GM18511 (cell line): ENCODE measurements around the gene PACRG.
"Not testable (repeated sequence)": the region's sequence is repeated elsewhere in the genome, so short reads cannot be mapped to it uniquely, and the experiment has no call there.

ENCODE experiments used
- ATAC-seq: cut with Tn5 transposase; IDR thresholded peaks from one replicate; pipeline ENCODE4 v1.9.1; 2021; ENCODE audit warnings: mild to moderate bottlenecking, moderate library complexity; ENCODE audit not compliant: unreplicated experiment

Gene PACRG

GRCh38 chr6:163298079-163298830 is 570.5 kb downstream of the PACRG start:
- no peak for ATAC-seq

DNA sequence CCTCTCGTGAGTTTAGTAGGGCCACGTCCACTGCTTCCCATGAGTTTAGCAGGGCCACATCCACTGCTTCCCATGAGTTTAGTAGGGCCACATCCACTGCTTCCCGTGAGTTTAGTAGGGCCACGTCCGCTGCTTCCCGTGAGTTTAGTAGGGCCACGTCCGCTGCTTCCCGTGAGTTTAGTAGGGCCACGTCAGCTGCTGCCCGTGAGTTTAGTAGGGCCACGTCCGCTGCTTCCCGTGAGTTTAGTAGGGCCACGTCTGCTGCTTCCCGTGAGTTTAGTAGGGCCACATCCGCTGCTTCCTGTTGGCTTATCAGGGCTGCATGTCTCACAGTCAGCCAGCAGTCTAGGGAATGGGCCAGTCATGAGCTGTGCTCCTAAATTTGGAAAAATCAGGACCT is 573.1 kb downstream of the PACRG start:
- ATAC-seq: no peak

DNA sequence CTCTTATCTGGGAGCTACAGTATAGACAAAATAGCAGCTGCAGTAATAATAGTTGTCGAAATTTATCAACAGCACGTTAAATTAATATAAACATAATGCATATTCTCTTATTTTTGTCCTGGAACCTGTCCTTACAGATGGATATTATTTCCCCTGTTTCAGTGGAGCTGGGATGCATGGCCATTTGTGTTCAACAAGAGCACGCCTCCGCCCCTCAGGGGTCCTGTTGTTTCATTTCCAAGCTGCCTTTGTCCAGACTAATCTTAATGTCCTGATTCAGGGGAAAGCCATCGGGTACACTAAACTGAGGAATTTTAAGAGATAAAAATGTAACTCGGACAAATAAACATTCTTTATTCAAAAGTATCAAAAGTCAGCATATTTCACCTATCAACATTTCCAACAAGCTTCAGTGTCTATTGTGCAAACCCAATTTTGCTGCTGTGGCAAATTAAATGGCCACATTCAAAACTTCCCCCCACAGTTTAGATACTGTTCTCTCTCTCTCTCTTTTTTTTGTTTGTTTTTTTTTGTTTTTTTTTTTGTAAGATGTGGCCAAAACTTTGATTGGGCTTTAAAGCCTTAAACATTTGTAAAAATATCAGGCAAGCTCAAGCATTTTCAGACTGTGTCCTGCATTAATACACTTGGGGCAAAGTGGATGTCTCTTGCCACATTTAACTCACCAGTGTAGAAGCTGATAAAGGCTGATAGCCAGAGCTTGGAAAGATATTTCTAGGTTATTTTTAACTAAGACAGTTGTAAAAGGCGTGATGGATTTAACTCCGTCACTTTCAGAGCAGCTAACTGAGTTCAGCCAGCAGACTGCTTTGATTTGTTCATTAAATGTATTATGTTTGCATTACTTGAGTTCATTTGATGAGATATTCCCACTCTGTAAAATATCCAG is 574.2 kb downstream of the PACRG start:
- ATAC-seq: no peak

GRCh38 chr6:163302747-163303146 is 575.0 kb downstream of the PACRG start:
- ATAC-seq: no peak

DNA sequence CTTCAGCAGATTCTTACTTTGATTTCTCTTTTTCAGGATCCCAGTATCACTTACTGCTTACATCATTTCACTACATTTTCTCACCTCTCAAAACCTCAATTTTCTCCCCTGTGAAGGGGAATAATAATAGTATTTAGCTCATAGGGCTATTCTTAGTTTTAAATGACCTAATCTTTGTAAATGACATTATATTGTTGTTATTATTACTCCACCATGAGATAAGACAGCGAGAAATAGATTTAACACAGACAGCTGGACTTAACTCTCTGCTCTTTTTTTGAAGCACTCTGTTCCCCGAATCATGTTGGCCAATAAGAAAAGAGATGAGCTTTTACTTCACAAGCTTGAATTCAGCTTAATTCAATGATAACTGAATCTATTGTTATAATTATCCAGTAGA is 578.2 kb downstream of the PACRG start:
- no peak for ATAC-seq

DNA sequence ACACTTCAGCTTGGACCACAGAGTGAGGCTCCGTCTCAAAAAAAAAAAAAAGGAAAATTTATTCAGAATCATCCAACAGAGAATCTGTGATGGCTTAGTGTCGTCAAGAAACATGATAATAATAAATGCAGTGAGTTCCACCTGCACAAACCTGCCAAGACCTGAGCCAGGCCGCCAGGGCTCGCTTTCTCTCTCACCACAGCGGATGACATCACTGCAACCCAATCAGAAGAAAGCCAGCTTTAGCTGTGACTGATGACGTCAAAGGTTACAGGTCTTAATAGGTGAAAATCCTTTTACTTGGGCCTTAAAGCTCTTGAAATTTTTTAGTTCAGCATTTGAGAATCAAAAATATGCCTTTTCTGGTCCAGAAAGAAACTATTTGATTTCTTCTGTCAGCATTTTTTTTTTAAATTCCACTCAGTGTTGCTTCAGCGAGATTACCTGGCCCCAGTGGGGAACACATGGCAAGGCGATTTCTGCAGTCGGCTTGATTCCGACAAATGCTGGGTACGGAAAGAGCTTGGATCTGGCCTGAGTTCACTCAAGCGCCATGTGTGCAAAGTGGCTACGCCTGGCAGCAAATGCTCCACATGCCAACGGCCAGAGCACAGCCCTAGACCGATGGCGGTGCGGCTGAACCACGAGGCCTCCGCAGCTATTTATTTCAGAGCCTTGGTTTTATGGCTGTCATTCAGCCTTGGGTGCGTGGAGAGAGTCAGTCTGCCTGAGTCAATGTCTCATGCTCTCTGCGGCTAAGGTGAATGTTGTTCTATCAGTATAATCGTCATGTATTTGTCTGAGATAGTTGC is 581.1 kb downstream of the PACRG start:
- no peak for ATAC-seq

GRCh38 chr6:163309491-163310026 is 581.8 kb downstream of the PACRG start:
- no peak for ATAC-seq

GRCh38 chr6:163310096-163310972 is 582.6 kb downstream of the PACRG start:
- no peak for ATAC-seq

- no peak for ATAC-seq
These were observed 583.2 kb downstream of the PACRG start for GRCh38 chr6:163310973-163311383.

DNA sequence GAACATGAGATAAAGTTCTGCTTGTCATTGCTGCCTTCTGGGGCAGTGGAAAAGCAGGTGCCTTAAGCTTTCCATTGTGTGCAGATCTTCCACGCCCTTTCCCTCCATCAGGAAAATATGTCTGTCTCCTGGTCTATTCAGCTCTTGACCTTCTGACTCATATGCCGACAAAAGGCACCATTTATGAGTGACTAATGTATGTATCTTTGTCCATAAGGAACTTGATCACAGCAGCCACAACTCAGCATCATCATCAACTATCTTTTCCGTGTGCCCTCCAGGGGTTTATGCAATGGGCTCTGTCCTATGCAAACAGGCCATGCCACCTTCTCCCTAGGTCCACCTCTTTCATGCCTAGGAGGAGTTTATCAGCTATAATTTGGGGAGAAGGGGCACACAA is 584.1 kb downstream of the PACRG start:
- ATAC-seq: no peak

DNA sequence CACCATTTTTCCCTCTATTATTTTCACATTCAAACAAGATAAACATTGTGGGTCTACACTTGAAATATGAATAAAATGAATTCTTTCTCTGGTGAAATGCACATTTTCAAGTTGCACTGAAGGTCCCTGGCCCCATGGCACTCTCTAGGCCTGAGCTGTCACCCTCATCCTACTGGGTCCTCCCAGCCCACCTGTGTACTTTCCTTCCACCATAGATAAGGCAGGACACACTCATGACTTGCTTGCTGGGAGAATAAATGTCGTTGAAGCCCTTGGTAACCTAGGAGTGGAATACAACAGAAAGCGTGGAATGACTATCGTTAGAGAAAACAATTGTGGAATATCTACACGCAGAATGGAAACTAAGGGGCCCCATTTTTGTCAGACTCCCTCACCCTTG is 585.8 kb downstream of the PACRG start:
- ATAC-seq: no peak

DNA sequence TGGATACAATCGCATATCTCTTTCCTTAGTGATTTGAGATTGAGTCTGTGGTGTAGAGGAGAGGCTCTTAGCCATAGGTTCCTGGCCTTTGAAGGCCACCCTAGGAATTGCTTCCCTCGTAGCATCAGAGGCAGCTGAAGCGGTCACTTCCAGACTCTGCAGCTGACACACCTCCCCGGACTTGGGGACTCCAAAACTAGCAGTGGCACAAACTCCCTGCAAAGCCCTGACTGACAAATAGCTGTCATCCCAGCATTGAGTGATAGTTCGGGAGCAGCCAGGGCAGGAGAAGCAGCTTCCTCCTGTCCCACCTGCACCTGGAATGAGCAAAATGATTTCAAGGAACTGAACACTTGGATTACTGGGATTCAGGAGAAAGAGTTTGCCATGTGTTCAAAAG is 586.2 kb downstream of the PACRG start:
- no peak for ATAC-seq

DNA sequence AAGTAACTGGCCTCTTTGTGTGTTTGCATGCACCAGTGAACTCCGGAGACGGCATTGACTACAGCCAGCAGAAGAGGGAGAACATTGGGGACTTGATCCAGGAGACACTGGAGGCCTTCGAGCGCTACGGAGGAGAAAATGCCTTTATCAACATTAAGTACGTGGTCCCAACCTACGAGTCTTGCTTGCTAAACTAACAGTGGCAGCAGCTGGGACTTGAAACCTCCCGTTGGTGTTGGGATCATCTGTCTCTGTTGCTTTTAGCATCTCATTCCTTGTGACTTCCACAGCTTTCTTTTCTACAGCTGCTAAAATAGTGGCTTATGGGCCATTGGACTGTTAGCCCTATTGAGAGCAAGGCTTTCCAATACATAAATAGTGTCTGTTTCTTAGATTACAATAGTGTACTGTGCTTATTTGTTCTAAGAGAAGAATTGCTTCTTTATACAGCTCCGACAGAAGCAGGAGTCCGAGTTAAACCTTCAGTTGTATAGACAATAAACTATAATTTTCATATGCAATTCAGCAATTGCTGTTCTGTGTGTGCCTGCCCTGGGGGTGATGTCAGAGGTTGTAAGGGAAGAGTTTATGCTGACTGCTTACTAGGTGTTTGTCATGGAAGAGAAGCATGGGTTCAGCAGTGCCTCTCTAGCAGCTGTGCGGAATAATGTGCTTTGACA is 587.2 kb downstream of the PACRG start:
- no peak for ATAC-seq

GRCh38 chr6:163316866-163317495 is 589.2 kb downstream of the PACRG start:
- ATAC-seq: not testable (repeated sequence)

GRCh38 chr6:163318071-163318786 is 590.5 kb downstream of the PACRG start:
- ATAC-seq: no peak

DNA sequence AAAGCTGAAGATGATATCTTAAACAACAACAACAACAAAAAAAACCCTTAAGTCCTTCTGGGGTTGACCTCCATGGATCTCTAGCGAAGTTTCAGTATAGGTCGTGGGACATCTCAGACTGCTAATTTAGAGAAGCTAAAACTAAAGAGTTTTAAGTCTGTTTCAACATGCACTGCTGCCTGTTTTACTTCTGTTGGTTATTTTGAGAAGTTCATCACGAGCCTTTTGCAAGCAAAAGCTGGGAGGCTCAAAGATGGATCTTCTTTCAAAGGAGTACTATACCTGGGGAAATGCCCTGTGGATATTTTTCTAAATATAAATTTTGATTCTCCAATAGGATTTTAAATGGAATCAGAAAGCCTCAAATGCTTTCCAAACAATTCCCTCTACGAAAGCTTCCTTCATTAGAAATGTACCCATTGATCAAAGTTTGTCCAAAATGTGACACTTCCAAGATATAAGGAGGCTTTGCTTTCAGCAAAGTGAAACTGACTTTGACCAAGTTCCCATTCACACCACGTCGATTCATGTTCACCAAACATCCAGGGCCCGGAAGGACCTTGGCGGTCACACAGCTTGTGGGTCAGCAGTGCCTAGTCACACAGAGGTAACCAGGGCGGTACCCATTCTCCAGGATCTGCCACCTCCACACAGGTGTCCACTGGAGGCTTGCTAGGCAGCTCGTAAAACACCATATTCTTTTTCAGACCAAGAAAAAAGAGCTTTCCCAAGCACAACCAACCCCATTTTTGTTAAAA is 592.0 kb downstream of the PACRG start:
- no peak for ATAC-seq

- no peak for ATAC-seq
These were observed 592.6 kb downstream of the PACRG start for GRCh38 chr6:163320402-163320801.

- ATAC-seq: no peak
These were observed 593.0 kb downstream of the PACRG start for GRCh38 chr6:163320804-163321203.
